HG02852 (cell line): ENCODE measurements around the gene MEGF11.

Source experiments
- ATAC-seq: cut with Tn5 transposase; IDR thresholded peaks from one replicate; pipeline ENCODE4 v1.9.1; 2021; ENCODE audit warnings: mild to moderate bottlenecking, moderate library complexity; ENCODE audit not compliant: unreplicated experiment

MEGF11 gene

DNA sequence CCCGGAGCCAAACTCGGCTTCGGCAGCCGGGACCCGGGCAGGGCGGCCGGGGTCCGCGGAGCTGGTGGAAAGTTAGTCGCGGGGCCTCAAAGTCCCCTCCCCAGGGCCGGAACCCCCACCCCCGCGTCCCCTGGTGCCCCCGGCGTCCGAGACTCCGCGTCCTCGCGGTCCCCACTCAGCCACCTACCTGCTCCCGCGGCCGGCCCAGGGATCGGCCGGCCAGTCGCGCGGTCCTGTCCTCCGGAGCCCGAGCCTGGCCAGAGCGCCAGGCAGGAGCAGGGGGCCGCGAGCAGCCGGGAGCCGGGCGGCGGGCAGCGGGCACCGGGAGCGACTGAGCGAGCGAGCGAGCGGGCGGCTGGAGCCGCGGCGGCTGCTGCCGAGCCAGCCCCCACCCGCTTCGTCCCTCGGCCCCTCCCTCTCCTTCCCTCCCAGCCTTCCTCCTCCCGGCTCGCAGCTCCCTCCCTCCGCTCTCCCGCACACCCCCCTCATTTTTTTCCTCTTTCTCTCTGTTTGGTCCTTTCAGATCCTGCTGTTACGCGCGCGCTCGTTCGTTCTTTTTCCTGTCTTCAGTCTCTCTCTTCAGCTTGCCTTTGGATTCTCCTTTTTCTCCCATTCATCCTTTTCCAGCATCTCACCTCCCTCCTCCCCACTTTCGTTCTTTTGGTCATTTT, at the start of gene MEGF11:
Gene MEGF11, minus strand, starts transcription at position 333 of the 671 bp plus-strand sequence. CDS start 125,347 bp downstream, outside the sequence.
- no peak for ATAC-seq

DNA sequence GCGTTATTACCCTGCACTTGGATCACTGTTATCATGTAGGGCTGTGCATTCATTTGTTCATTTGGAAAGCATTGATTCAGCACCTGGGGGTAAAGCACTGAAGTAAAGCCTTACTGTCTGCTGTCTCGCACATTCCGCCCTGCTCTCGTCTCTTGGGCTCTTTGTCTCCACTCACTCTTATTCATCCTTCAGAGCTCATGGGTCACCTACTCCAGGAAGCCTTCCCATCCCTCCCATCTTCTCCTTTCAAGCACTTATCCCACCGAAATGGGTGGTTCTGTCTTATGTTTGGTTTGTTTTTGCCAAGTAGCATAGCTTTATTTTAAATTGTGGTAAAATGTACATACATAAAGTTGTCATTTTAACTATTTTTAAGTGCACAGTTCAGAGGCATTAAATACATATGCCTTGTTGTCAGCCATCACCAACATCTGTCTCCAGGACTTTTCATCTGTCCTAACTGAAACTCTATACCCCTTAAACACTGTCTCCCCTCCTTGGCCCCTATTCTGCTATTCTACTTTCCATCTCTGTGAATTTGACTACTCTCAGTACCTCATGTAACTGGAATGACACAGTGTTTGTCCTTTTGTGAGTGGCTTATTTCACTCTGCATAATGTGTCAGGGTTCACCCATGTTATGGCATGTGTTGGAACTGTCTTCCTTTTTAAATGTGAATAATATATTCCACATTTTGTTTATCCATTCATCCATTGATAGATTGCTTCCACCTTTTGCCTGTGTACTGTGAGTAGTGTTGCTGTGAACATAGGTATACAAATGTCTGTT, 49.1 kb upstream of the MEGF11 start:
- ATAC-seq, result no peak

DNA sequence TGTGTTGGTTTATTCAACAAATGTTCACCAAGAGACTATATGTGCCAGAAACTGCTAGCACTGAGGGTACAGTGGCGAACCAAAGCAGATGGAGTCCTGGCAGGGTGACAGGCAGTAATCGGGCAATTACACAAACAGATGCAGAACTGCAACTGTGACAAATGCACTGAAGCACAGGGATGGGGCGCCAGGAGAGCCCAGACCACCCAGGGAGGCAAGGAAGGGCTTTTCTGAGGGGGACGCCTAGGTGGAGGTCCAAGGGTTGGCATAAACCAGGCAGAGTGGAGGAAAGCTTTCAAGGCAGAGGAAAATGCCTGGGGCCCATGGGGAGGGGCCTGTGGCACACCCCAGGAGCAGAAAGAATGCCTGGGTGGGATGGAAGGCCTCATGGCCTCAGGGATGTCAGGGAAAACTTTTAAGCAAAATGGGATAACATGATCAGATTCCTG, 45.3 kb upstream of the MEGF11 start:
- no peak for ATAC-seq

DNA sequence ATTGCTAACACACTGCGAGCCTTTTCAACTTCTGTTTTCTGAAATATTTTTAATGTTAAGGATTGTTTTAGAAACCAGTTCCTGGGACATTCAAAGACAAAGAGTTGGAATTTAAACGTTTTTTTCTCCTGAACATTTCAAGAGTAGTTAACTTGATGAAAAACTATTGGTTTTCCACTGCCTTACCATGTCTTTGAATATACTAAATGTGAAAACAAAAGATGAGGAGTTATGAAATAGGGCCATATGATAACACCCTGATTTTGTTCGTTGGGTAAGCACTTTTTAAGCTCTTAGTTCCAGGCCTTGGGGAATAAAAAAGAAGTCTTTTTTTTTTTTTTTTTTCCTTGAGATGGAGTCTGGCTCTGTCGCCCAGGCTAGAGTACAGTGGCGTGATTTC, 42.6 kb upstream of the MEGF11 start:
- ATAC-seq, result no peak

DNA sequence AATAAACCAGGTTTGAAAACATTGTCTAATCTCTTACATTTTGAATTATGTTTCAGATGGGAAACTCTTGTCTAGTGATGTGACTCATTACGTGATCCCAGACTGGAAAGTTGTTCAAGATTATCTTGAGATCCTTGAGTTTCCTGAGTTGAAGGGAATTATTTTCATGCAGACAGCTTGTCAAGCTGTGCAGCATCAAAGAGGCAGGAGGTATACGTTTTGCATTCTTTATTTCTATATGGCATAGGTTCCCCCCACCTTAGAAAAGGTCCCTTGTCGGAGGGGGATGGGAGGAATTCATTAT, 41.3 kb upstream of the MEGF11 start:
- no peak for ATAC-seq

DNA sequence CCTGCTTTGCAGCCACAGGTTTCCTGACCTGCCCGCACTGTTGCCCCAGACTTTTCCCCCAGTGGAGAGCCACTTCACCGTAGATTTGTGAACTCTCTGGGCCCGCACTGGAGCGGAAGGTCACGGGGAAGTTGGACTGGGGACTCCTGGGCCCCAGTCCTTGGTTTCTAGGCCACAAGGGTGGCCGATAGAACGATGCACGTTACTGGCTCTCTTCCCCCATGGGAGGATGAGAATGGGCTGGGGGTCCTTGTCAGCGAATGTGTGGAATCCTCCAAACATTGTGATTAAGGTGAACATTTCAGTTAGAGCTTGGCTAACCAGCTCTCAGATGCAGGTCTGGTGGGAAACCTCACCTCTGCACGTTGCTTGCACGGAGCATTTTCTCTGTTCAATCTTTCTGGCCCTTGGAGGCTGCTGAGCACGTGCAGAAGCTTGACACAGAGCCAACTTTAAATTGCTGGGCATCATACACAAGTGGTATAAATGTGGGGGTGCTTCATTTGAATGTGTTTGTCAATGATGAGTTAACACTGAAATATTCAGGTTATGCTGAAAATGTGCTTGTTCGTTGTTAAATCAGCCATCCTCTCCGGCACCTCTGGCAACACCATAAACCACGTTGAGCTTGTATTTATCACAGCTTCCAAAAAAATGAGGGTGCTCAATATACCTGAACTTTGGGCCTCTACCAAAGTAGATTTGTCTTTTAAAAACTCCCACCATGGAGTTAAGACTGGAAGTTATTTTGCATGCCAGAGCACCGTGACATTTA, 40.8 kb upstream of the MEGF11 start:
- peak; percentile 9 for ATAC-seq

DNA sequence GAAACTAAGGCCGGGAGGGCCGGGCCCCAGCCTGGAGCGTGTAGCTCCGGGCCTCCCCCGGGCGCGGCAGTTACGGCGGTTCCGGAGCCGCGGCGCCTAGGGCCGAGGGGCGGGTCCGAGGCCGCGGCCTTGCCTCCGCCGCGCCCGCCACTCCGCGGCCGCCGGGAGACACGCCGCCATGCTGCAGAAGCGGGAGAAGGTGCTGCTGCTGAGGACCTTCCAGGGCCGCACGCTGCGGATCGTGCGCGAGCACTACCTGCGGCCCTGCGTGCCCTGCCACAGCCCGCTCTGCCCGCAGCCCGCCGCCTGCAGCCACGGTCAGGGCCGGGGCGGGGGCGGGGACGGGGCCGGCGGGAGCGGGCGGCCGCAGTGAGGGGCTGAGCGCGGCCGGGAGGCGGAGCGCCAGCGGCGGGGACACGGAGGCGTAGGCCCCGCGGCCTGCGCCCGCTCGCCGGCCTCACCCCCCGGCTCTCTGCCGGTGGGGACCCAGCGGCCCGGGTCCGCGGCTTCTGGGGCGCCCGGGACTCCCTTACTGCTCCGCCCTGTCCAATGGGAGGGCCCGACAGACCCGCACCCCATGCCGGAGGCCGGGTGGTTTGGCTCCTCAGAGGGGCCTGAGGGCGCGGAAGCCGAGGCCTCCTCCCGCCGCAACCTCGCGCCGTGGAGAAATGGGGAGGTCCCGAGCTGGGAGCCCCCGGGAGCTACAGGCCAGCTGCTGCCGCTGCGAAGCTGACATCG, 40.0 kb upstream of the MEGF11 start, which contains the start of gene DIS3L:
Gene DIS3L, plus strand, starts transcription at position 150 of the 738 bp plus-strand sequence. Its CDS starts 29 bp downstream, at position 179.
- peak; percentile 69 for ATAC-seq

DNA sequence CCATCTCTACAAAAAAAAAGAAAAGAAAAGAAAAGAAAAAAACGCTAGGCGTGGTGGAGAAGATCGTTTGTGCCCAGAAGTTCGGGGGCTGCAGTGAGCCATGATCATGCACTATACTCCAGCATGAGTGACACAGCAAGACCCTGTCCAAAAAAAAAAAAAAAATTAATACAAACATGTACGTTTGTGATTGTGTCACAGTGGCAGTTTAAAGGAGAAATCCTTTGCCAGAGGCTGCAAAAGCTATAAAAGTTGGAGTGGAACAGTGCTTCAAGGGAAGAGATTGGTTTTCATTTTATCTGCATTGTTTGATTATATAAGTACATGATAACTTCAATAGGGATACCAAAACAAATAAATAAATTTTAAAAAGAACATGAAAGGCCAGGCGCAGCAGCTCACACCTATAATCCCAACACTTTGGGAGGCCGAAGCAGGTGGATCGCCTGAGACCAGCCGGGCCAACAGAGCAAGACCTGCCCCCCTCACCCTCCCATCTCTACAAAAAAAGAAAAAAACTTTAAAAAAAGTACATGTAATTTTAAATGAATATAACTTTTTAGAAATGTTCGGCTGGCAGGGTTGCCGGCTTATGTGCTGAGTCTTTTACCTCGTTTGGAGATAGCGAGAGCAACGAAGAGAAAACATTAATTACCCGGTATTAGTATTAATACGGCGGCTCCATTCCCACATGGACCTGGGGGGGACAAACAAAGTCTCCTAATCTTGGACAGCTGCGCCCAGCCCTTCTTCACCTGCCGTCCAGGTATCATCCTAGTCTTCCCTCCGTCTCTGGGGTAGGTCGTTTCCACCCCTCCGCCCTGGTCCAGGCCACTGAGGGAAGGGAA, 39.2 kb upstream of the MEGF11 start:
- ATAC-seq, result peak; percentile 15

DNA sequence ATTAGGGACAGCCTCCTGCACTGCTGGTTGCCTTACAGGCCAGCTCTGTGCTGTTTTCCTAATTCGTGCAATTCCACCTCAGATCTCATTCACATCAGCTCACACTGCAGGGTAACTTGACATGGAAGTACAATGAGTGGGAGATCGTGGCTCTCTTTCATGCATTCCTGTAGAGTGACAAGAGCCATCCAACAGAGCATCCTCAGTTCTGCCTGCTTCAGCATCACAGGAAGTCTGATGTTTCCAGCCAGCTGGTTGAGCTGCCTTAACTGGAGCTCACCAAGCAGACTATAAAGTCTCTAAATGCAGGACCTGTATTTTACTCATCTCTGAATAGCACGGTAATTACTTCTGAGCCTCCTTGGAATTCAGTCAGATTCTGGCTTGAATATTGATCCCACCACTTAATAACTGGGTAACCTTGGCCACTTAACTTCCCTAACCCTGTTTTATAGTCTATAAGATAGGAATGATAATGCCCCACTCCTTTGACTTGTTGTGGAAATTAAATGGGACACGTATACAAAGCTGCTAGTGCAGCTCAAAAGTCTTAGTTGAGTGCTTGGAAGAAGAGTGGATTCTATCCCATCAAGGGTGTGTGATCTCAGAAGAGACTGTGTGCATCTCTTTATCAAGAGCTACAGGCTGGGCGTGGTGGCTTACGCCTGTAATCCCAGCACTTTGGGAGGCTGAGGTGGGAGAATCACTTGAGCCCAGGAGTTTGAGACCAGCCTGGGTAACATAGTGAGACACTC, 38.4 kb upstream of the MEGF11 start:
- ATAC-seq, result no peak

DNA sequence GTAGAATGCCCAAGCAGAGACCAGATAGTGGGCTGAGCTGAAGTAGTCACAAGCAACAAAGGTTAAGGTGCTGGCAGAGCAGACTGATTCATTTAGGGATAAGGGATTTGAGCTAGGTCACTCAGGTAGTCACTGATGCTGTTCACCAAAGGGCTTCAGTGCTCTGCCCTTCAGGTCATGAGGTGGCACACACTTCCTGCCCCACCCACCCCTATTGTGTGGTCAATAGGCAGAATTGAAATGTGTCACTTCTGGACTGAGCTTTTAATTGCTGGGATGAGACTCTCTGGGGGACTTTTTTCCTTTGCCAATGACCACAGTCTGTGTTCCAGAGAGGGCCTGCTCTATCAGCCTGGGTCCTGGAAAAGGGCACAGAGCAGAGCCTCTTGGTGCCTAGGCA, 37.0 kb upstream of the MEGF11 start:
- no peak for ATAC-seq

DNA sequence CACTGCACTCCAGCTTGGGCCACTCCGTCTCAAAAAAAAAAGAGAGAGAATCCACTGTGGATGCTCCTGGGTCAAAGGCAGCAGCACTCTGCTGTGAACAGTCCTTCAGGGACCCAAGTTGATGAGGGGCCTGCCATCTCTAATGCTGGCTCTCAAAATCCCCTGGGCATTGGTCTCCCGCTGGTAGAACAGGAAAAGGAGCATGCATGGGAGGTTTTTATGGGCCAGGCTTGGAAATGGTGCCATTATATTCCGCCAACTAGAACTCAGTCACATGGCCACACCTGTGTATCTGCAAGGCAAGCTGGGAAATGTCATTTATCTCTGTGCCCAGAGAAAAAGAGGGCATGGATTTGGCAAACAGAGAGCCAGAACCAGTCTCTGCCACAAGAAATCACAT, 36.5 kb upstream of the MEGF11 start:
- ATAC-seq, result no peak

DNA sequence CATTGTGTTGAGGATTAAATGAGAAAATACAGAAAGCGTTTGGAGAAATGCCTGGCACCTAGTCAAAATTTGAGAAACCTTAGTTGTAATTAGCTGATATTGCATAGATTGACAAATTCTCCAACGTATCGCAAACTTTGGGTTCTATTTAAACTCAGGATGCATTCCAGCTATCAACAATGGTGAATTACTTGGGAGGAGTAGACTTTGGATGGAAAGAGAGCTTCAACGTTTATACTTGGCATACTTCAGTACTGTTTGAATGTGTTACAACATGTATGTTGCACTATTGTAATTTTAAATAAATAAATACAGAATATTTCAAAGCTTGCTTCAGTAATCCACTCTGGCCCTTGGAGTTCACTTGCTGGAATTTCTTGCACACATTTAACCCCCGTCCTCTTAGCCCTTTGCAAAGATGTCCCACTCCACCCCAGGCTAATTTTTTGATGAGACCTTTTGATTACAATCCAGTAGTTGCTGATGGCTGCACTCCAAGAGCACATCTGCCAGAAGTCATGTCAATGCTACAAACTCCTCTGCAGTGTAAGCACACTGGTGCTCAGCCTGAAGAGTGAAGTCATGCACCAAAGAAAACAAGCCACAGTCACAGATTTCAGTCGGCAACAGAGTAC, 35.1 kb upstream of the MEGF11 start:
- ATAC-seq, result no peak

DNA sequence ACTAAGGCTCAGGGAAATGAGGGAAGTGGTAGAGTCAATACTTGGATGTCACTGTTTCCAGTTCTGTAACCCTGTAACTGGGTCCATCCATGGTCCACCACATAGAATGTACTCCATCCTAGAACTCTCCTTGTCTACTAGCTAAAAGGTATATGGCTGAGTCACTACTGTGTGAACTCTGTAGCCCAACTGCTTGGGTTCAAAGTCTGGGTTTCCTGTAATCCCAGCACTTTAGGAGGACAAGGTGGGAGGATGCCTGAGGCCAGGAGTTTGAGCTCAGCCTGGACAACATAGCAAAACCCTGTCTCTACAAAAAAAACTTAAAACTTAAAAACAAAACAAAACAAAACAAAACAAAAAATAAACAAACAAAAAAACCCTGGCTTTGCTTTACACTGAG, 34.5 kb upstream of the MEGF11 start:
- no peak for ATAC-seq

DNA sequence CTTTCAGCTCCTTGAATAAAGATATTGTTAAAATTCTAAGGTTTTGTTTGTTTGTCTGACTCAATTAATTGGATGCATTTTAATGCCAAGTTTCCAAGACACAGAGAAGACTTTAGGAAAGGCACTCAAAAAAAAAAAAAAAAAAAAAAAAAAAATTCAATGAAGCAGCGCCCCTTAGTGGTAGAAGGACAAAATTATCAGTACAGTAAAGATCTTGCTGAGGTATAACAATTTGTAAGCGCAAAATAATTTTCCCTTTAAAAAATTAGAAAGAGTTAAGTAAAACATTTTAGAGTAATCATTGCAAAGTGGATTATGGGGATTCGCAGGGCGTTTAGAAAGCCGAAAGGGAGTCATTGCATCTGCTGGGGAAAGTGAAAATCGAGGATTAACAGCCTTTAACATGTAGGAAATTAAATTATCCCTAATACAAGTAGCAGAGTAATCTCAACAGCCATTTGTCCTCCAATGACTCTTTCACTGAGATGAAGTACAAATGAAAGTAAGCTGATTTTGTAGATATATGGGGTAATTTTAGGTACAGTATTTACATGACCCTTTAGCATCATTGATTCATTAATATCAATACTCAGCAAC, 34.0 kb upstream of the MEGF11 start:
- no peak for ATAC-seq

DNA sequence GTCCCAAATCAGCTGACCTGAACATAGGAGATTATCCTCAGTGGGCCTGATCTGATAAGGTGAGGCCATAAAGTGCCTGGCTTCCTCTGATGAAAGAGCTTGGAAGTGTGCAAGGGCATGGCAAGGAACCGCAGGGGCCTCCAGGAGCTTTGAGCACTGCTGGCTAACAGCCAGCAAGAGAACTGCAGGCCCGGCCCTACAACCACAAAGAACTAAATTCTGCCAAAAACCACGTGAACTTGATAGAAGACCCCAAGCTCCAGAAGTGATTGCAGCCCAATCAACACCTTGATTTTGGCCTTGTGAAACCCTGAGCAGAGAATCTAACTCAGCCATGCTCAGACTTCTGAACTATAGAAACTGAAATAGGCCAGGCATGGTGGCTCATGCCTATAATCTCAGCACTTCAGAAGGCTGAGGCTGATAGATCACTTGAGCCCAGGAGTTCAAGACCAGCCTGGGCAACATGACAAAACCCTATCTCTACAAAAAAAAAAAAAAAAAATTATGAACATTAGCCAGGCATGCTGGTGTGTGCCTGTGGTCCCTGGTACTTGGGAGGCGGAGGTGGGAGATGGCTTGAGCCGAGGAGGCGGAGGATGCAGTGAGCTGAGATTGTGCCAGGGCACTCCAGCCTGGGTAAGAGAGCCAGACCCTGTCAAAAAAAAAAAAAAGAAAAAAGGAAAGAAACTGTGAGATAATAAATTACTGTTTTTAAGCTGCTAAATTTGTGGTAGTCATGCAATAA, 32.2 kb upstream of the MEGF11 start:
- no peak for ATAC-seq

DNA sequence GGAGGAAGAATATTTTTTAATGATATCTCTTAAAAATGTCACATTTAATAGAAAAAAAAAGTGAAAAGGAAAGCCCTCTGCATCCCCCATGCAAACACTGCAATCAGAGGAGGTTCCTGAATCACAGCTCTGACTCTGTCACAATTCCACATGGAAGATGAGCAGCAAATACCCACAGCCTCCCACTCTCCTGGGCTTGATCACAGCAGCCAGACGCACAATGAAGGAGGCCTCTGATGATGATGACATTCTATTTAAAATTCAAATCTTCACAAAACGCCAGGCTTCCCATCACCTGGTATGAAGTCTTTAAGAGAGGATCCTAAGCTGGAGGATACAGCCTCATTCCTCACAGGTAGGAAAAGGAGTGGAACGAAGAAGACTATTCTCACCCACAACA, 30.7 kb upstream of the MEGF11 start:
- no peak for ATAC-seq

DNA sequence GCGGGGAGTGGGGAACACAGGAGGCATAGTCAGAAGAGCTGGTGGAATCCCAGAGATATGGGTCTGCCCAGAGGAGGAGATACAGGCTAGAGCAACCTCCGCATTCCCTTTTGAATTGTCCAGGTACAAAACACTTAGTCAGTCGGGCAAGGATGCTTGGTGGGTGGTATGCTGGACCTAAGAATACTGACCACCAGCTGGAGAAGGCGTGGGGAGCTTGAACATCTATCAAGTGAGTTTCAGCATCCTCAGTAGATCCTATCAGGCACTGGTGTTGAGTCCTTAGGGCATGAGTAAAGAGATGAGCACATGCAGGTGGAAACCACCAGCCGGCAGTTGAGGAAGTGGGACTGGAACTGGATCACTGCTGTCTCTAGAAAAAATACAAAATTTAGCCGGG, 25.1 kb upstream of the MEGF11 start:
- no peak for ATAC-seq

DNA sequence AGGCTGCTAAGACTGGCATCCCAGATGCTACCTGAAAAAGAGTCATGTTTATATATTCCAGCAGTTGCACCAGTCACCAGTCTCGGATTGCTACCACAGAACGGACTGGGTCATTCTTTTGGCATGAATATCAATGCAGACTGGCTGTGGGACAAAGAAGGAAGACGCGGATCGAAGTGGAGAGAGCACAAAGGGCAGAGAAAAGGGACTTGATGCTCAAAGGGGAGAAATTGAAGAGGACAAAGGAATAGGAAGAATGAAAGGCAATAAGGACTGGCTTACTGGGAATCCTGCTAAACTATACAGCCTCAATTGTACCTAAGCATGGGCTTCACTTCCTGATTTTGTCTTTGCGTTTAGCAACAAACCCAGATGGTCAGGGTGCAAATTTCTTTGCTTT, 24.5 kb upstream of the MEGF11 start:
- no peak for ATAC-seq
